Effector CD4-positive, alpha-beta T cell (primary cell): ENCODE results near the gene SCYGR3. TPM values are rescaled to one million over a fixed set of nuclear protein-coding genes. Genes with fewer than 3 reads are reported as not detected.

ENCODE experiments used
- DNase-seq: peaks from one replicate; pipeline ENCODE4 v3.0.0-alpha.2; 2020
- total RNA-seq: gene quantifications from one replicate; lab custom pipeline; 2026; lab: John Stamatoyannopoulos, UW

The SCYGR3 gene, protein sequence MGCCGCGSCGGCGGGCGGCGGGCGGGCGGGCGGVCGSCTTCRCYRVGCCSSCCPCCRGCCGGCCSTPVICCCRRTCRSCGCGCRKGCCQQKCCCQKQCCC
- total RNA-seq = not detected

DNA sequence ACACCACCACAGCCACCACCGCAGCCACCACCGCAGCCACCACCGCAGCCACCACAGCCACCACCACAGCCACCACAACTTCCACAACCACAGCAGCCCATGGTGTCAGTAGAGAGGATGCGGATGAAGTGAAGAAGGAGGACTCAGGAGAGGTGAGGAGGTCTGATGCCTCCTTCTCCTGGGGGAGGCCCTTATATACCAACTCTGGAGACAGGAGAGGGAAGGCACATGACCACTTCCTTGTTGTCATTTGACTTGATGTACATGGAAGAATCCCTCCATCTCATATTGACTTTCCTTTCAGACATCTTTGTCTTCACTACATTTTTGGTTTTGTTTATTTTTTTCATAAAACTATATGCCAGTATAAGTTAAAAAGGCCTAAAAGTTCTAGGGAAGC, at the start of gene SCYGR3:
Gene SCYGR3, minus strand, starts transcription at position 101 of the 400 bp plus-strand sequence. Its CDS starts 0 bp downstream, at position 101.
- DNase-seq = no peak

GRCh38 chr2:227661827-227662226, 47.2 kb upstream of the SCYGR3 start:
- no peak for DNase-seq

DNA sequence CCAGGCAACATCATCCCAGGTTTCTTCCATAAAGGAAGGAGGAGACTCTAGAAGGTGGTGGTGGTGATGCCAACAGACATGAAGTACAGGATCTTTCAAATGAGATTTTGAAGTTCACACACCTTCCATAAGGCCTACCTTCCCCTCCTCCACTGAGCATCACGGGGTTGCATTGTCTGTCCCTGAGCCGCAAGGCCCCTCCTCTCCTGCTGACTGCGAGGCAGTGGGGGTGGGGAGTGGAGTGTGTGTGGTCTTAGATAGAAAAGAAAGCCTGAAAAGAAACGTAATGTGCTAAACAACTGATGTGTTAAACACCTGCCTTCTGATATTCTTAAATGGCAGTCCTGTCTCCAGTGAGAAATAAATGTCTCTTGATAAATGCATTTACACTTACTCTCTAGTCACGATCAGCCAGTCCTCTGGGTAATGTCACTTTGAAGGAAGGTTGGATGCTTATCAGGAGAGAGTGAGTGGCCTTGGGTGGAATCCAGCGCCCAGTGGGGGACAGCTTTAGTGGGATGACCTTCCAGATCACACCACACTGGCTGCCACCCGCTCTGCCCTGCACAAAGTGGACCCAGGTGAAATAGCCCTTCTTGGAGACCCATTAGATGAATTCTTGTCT, 46.5 kb upstream of the SCYGR3 start:
- DNase-seq = no peak

DNA sequence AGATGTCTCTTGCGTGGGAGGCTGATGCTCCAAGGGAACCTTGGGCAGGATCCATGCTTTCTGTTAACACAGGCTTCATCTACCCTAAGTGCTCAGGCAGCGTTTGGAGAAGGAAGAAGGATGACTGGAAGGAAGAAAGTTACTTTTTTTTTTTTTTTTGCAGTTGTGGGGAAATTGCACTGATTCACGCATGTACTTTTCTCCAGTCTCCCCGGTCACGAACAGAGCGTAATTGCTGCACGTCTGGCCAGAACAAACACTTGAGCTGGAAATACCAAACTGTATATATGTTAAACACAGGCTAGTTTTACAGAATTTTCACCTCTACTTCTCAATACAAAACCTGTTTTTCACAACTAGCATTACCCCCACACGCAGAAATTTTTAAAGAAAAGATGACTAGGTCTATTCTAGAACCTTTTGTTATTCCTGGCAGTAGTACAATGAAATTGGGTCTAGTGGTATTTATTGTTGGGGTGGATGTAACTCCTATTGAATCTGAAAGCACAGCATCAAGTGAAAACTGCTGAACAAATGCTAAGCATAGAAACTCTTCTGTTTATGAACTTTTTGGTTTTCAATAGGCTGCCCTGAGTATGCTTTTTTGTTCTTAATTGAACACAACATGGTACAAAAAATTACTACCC, 42.7 kb upstream of the SCYGR3 start:
- DNase-seq = no peak

GRCh38 chr2:227655454-227655853, 40.8 kb upstream of the SCYGR3 start:
- no peak for DNase-seq

GRCh38 chr2:227654426-227654825, 39.8 kb upstream of the SCYGR3 start:
- DNase-seq = no peak

- DNase-seq = no peak
These were observed 38.8 kb upstream of the SCYGR3 start for GRCh38 chr2:227653419-227653818.

DNA sequence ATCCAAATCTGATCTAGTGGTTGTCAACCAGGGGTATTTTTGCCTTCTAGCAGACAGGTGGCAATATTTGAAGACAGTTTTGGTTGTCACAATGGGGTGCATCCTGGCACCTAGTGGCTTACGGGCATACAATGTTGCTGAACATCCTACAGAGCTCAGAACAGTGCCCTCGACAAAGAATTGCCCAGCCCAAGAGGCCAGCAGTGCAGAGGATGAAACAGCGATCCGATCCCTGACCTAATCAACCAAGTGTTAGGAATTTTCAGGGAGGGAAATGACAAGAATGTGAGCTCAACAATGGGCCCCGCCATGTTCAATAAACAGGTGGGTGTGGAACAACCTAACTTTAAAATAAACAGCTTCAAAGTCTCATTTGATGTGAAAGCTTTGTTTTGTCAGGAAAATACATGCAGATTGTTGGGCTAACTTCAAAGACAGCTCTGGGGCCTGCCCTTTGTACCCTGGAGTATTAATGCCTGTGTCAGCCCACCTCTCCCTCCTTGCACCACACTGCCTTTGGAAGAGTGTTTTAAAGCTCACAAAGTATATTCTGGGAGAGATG, 29.4 kb upstream of the SCYGR3 start:
- no peak for DNase-seq

DNA sequence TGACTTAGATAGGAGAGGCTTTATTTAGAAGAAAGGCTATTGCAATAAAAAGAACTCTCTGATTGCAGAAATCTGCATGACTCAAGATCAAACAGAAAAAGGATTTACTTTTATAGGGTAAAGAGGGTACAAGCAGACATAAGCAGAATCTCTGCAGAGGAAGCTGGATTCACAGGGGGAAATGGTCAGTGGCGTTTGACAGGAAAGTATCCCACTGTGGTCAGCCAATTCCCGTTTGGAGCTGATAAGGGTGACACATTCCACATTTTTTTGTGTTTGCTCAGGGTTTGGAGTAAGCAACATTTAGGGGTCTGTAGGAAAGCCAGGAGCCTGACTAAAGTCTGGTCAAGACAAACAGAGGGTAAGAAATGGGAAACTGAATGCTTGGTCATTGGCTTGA, 28.0 kb upstream of the SCYGR3 start:
- no peak for DNase-seq

GRCh38 chr2:227634201-227634600, 19.6 kb upstream of the SCYGR3 start:
- DNase-seq = no peak

- no peak for DNase-seq
These were observed 18.2 kb upstream of the SCYGR3 start for GRCh38 chr2:227632827-227633226.

DNA sequence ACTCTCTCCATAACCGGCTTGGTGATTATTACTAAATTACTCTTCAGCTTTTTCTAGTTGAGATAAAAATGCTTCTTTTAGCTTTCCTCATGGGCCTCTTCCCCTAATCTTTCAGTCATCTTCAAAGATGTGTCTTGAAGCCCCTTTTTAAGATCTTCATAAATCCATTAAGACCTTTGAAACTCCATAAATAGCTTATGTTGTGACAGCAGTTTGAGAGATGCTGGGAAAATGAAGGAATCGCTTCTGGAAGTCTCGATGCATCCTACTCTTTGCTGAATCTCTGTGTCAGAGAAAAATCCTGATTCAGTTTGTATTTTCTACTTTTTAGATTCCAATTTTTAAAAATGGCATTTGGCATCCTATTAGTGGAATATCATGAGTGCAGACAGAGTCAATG, 15.7 kb upstream of the SCYGR3 start:
- DNase-seq = no peak

DNA sequence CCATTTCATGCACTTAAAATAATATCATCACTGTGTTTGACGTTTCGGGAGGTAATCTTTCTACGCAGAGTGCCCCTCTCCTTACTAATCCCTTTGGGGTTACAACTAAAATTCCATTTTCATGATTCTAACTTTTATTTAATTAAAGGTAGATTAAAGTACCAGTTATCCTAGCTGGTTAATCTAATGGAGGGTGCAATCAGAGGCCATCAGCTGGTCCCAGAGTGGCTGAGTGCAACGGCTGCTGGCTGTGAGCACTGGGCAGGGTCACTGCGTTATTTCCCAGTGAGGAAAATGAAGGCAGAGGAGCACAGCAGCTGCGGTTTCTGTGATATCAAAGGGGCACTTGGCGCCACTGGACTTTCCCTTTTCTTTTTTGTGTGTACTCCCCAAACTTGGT, 14.8 kb upstream of the SCYGR3 start:
- DNase-seq = no peak

- no peak for DNase-seq
These were observed 13.1 kb upstream of the SCYGR3 start for GRCh38 chr2:227627769-227628168.

GRCh38 chr2:227626580-227627151, 12.0 kb upstream of the SCYGR3 start:
- DNase-seq = no peak

DNA sequence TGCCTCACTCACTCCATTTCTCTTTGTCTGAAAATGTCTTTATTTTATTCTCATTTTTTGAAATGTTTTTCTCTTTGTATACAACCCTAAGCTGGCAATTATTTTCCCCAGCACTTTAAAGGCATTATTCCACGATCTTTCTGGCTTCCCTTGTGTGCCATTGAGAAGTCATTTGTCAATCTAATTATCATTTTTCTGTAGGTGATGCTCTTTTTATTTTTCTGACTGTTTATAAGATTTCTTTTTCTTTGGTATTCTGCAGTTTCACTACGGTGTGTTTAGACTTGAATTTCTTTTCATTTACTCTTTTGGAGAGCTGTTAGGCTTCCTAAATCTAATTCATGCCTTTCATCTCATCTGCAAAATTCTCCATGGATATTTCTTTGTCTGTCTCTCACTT, 10.8 kb upstream of the SCYGR3 start:
- no peak for DNase-seq

- DNase-seq = no peak
These were observed 8.6 kb upstream of the SCYGR3 start for GRCh38 chr2:227623226-227623625.

- no peak for DNase-seq
These were observed 2.9 kb upstream of the SCYGR3 start, which contains the start of gene SCYGR4 for GRCh38 chr2:227617316-227618230. SCYGR4 (plus strand) TSS chr2:227617498; CDS start chr2:227617498, 0 bp downstream.

DNA sequence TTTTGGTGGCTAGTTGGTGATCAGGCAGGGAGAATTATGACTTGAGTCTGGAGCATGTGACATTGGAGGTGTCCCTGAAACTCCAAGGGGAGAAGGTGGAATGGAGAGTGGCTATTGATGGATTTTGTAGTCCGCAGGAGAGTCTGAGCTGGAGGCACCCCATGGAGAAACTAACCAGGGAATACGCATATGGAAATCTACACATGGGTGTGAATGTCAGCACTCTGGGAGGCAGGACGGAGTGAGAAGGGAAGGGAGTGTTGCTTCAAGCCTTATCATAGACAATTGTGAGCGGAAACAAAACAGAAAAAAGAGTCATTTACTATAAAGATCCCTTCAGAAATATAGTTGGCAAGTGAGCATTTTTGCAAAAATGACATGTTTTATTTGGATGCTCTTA, 2.0 kb upstream of the SCYGR3 start:
- no peak for DNase-seq

DNA sequence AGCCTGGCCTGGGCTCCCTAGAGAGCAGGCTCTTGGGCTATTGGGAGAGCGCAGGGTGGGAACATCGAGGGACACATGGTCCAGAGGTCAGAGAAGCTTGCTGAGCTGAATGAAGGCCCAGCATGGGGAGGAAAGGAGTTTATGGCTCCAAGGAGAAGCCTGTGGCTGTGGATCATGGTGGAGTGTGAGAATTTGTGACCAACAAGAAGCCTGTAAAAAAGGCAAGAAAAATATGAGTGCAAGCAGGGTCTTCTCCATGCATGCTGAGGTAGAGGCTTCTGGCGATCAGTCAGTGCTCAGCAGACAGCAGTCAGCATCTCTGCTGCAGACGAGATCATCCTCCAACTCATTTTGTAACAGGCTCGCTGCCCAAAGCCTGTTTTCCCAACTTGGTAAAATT, 1.3 kb upstream of the SCYGR3 start:
- no peak for DNase-seq

GRCh38 chr2:227615181-227615580, 541 bp upstream of the SCYGR3 start:
- DNase-seq = no peak

DNA sequence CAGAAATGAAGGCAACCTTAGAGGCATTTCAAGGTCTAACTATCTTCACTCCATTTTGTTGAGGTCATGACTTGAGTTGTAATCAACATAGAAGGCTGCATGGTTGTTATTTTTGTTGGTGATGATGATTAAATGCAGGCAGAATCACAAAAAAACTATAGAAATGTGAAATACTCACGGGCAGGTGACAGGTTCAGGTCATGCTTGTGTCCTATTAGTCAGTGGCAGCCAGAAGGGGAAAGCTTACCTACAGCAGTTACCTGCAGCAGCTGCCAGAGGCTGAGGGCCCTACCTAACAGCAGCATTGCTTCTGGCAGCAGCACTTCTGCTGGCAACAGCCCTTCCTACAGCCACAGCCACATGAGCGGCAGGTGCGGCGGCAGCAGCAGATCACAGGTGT, 394 bp downstream of the SCYGR3 start:
- no peak for DNase-seq

GRCh38 chr2:227613272-227613660, 1.4 kb downstream of the SCYGR3 start:
- DNase-seq = no peak
